GM18951 (cell line): ENCODE results near the gene JARID2.

Experiments used
- POLR2A ChIP-seq: IDR thresholded peaks from 4 replicates; pipeline ENCODE4 v1.6.1; 2011; ENCODE audit warnings: mild to moderate bottlenecking; ENCODE audit not compliant: insufficient read length, insufficient read depth; ENCODE audit errors: extremely low read depth
- in situ Hi-C: fragments of 300-500 bp; cut with MboI; formaldehyde crosslinking; loops from one replicate; pipeline ENCODE4 v1.12.0; 2022; ENCODE audit warnings: low sequenced_read_pairs, mixed read lengths, inconsistent platforms; ENCODE audit not compliant: unreplicated experiment

JARID2 gene

DNA sequence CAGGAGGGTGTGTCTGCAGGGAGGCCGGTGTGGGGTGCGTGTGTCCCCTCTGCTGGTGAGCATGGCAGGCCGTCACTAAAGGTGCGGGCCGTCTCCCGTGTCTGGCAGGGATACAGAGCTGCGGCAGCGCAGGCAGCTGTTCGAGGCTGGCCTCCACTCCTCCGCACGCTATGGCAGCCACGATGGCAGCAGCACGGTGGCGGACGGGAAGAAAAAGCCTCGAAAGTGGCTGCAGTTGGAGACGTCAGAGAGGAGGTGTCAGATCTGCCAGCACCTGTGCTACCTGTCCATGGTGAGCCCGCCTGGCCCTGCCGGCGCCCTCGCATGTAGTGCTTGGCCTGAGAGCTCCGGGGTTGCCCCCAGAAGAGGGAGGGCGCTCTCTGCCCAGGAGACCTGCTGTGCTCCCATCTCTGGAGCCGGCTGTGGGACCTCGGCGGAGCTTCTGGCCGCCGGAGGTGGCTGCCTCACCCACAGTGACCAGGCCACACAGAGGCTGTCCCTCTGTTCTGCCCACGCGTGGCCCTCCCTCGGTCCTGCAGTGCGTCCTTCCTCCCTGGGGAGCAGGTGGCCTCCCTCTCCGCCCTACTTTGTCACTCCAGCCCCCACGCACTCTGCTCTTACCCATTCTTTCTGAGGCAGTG, 267.4 kb downstream of the JARID2 start:
- in situ Hi-C loops = loop anchor here (25.0 kb wide), 1 partner anchor 674 kb away; no protein-coding TSS in a partner anchor
- no peak for TF ChIP-seq POLR2A

DNA sequence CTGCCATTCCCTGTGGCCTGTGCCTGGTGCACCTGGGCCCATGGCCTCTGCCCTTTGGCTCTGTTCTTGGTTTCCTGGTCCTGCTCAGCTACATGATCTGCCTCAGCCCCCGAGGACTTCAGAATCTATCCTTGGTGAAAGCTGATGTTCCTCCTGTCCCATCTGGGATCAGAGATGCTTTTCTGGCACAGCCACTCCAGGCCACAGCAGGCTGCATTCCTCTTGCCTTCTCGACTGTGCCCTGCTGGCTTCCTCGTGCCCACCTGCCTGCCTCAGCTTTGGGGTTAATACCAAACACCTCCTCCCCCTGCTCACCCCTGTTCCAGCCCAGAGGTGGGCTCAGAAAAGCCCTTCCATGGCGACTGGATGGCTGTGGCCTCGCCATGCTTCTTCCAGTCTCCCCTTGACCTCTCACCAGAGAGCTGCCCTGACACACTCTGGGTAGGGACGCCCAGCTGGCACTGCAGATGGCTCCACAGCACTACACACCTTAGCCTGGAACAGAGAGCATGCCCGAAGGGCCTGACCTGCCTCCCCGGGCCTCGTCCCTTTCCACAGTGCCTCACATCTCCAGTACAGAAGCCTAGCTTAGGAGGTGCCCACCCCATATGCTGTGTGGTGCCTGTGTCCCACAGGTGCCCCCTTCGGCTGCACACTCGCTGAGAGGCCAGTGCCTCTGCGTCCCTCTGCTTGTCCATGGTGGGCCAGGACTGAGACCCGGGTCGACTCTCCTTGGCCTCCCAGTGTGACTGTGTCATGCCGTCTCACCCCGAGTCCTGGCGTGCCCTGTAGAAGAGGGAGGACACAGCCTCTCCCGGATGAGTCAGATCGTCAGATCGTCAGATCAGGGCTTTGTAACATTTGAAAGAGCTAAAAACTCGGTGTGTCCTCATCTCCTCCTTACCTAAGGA, 268.2 kb downstream of the JARID2 start:
- in situ Hi-C loops = loop anchor here (25.0 kb wide), 1 partner anchor 673 kb away; no protein-coding TSS in a partner anchor
- TF ChIP-seq POLR2A = no peak

DNA sequence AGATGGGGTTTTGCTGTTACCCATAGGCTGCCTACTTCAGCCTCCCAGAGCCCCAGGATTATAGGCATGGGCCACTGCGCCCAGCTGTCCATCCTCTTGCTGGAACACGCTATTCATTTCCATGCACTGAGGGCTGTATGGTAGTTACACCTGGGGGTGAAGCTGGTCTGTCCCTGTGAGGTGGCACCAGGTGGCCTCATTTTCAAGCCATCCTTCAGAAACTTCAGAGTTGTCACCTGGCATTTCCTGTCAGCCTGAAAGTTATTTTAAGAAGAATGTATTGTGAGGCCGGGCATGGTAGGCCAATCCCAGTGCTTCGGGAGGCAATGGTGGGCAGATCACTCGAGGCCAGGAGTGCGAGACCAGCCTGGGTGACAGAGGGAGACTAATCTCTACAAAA, 269.4 kb downstream of the JARID2 start:
- in situ Hi-C loops = loop anchor here (25.0 kb wide), 1 partner anchor 672 kb away; no protein-coding TSS in a partner anchor
- TF ChIP-seq POLR2A = no peak

DNA sequence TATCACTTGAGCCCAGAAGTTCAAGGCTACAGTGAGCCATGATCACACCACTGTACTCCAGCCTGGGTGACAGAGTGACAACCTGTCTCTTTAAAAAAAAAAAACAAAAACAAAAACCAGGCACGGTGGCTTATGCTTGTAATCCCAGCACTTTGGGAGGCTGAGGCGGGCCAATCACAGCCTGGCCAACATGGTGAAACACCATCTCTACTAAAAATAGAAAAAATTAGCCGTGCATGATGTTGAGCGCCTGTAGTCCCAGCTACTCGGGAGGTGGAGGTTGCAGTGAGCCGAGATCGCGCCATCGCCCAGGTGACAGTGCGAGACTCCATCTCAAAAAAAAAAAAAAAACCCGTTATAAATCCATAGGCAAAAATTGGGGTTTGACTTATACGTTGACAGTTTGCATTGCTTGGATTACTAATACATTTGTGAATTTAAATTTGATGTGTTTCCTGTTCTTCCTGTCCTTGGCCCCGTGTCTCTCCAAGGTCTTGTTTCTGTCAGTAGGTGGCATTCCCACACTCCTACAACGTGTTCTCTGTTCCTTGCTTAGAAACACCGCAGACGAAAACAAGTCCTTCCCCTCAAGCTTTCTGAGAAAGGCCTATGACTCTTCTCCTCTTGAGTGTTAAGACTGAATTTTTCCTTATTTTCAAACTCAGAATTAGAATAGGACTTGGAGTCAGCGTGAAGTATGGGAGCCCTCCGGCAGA, 269.9 kb downstream of the JARID2 start:
- TF ChIP-seq POLR2A = no peak
- in situ Hi-C loops = loop anchor here (25.0 kb wide), 1 partner anchor 671 kb away; no protein-coding TSS in a partner anchor

DNA sequence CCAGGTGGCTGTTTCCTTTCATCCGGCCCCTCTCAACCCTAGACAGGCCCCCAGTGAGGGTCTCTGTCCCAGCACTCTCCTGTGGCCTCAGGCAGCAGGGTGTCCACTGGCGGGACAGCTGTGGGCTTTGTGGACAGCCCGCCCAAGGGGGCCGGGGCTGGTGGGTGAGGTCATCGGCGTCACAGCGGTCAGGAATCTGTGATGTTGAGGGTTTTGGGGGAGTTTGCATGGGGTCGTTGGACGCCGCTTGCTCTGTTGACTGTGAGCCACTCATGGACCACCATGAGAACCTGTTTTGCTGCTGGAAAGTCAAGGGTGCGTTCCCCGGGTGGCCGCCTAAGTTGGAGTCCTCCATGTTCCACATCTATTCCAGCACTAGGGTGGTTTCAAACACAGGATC, 270.5 kb downstream of the JARID2 start:
- no peak for TF ChIP-seq POLR2A
- in situ Hi-C loops = loop anchor here (25.0 kb wide), 1 partner anchor 671 kb away; no protein-coding TSS in a partner anchor

DNA sequence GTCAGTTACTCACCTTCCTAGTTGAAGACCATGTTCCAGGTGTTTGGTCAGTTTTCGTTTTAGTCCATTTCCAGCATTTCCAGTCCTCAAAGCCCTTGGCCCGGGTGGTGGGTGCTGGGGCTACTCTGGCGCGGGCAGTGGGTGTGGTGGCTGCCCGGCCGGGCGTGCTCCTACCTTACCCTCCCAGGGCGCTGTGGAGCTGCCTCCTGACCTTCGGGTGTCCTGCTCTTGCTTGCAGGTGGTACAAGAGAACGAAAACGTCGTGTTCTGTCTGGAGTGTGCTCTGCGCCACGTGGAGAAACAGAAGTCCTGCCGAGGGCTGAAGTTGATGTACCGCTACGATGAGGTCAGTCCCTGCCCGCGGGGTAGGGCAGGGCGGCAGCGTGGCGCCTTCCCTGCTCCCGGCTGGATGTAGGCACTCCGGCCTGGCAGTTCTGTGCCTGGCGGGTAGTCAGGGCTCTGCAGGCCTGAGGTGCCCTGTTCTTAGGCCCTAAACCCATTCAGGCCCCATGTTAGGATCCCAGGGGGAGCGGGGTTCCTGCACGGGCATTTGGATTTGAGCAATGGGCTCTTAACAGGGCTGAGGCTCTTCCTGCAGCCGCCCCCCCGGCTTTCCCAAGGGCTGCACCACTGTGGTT, 271.2 kb downstream of the JARID2 start:
- no peak for TF ChIP-seq POLR2A
- in situ Hi-C loops = loop anchor here (25.0 kb wide), 1 partner anchor 670 kb away; no protein-coding TSS in a partner anchor

DNA sequence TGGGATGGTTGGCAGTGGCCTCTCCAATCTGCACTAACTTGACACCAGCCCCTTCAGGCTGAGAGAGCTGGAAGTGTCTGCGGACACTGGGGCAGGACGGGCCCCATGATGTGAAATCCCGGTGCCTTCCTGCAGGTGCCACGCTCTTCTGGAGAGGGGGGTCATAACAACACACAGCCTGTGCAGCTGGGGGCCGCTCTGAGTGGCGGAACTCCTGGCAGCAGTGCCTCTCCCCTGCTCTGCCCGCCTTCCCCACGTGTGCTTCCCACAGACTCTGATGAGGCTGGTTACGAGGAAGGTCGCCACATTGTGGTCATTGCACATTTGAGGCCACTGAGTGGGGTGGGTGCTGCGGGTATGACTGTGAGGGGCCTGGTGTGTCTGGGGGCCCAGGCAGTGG, 271.7 kb downstream of the JARID2 start:
- peak; percentile 9 for TF ChIP-seq POLR2A
- in situ Hi-C loops = loop anchor here (25.0 kb wide), 1 partner anchor 670 kb away; no protein-coding TSS in a partner anchor

DNA sequence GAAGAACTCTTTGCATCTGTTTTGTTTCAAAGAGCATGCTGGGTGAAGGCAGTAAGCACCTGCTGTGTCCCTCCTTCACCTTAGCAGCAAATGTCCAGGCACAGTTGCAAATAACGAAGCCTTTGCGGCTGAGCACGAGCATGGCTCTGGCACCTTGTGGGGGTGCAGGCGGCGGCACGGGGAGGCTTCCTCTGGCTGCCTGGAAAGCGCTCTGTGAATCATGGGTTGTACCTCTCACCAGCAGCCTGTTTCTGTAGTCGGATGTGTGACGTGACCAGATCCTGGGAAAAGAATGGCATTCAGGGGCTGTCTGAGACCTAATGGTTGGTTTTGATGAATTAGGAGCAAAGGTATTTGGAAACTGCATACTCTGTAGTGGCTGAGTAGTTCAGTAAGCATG, 272.2 kb downstream of the JARID2 start:
- no peak for TF ChIP-seq POLR2A
- in situ Hi-C loops = loop anchor here (25.0 kb wide), 1 partner anchor 669 kb away; no protein-coding TSS in a partner anchor

DNA sequence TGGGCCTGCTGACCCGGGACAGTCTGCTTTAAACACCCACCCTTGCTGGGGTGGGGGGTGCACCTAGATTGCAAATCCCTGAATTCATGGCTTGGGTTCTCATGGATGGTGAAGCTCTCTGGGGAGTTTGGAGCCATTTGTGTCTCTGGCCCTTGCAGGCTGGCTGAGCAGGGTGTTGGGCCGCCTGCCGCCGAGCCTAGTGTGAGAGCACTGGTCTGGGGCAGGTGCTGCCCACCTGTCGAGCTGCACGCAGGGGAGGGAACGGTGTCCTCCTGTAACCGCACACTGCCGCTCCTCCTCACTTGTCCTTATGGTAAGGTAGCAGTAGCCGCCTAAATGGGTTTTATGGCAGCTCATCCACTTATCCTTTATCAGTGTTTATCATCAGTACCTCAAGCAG, 273.0 kb downstream of the JARID2 start:
- TF ChIP-seq POLR2A = no peak
- in situ Hi-C loops = loop anchor here (25.0 kb wide), 1 partner anchor 668 kb away; no protein-coding TSS in a partner anchor

DNA sequence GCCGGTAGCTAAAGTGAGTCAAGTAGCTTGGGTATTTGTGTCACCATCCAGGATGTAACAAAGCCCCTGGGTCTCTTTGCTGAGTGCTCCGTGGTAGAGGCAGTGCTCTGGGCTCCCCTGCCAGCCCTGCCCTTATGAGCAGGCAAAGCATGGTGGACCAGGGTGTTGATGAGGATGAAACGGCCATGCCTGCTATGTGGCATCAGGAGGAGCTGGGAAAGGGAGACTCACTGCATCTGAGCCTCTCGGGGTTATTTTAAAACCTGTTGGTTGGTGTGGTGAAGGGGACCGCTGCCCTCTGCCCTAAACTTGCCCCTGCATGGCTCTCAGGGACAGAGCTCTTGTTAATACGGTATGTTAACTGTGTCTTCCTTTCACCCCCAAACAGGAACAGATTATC, 273.8 kb downstream of the JARID2 start:
- in situ Hi-C loops = loop anchor here (25.0 kb wide), 1 partner anchor 668 kb away; no protein-coding TSS in a partner anchor
- TF ChIP-seq POLR2A = no peak

DNA sequence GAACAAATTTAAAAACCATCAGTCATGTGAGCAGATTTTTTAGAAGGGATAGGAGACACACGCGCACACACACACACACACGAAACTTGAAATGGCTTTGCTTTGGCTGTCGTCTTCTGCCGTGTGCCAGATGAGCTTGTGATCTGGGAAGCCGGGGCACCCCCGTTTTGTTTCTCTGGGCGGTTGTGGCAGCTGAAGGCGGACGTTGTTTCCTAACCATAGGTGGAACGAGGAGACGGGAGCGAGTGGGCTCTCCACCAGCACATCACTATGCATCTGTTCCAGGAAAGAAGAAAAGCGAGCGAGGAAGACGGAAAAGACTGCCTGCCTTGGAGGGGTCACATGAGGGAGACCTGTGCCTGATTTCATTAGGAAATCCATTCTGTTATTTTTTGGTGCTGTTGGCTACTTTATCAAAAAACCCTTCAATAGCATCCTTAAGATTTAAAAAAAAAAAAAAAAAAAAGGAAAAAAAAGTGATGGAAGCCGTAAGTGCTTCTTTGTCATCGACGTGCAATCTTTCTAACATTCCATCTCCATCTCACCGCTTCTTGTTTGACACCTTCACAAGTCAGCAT, 274.8 kb downstream of the JARID2 start:
- in situ Hi-C loops = loop anchor here (25.0 kb wide), 1 partner anchor 667 kb away; no protein-coding TSS in a partner anchor
- TF ChIP-seq POLR2A = no peak

DNA sequence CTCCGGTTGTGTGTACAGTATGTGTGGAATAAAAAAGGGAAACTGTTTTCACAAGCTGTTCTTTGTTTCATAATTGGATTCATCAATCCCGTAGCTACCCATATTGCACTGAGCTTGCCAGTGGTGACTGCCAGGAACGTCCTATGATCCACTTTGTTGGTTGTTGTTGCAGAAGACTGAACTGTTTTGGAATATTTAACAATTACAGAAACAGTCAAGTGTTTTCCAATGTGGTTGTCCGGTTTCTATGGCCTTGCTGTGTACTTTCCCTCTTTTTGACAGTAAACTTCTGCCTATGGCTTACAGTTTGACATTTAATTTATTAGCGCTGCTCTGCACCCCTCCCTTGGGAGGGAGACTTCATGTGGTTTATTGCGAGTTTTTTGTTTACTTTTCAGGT, 275.7 kb downstream of the JARID2 start:
- in situ Hi-C loops = loop anchor here (25.0 kb wide), 1 partner anchor 666 kb away; no protein-coding TSS in a partner anchor
- no peak for TF ChIP-seq POLR2A
